ENCODE data around the gene WWOX. TPM values are rescaled to one million over a fixed set of nuclear protein-coding genes. Genes with fewer than 3 reads are reported as not detected.

WWOX gene
- total RNA-seq, 1 donor from 2014 or later: 8.9 TPM

GRCh38 chr16:78476615-78477014, 377.2 kb downstream of the WWOX start:
- TF ChIP-seq CTCF (IDR thresholded peaks at IDR 0.05; ENCODE audit: borderline replicate concordance): no peak
- intact Hi-C loops (cut with micrococcal nuclease): no loop called here
- H3K4me3 ChIP-seq: no peak overlapping the region

GRCh38 chr16:78478267-78478861, 378.9 kb downstream of the WWOX start:
- peak; percentile 42 for TF ChIP-seq CTCF (IDR thresholded peaks at IDR 0.05; ENCODE audit: borderline replicate concordance)
- Histone ChIP-seq H3K4me3 (no peak overlapping the region), H3K4me1 (no peaks in the 10 kb centered on the region), H3K27ac (replicated peaks) (no peak overlapping the region), H3K27me3 (ENCODE audit: low read depth) (no peaks in the 10 kb centered on the region), H3K9me3 (replicated peaks) (no peaks in the 10 kb centered on the region), H3K36me3 (no peaks in the 10 kb centered on the region)
- no peak for DNase-seq
- intact Hi-C loops (cut with micrococcal nuclease): no loop called here

More at GRCh38 chr16:78476615-78477014, 377.2 kb downstream of the WWOX start:
- Histone ChIP-seq H3K27ac (replicated peaks) (no peak overlapping the region), H3K9me3 (replicated peaks) (no peaks in the 10 kb centered on the region), H3K4me1 (no peaks in the 10 kb centered on the region), H3K27me3 (ENCODE audit: low read depth) (no peaks in the 10 kb centered on the region), H3K36me3 (no peaks in the 10 kb centered on the region)
- no peak for DNase-seq

GRCh38 chr16:78479723-78480122, 380.3 kb downstream of the WWOX start:
- DNase-seq: no peak
- no peaks in the 10 kb centered on the region for H3K9me3 ChIP-seq (replicated peaks)
- no peak overlapping the region for H3K4me3 ChIP-seq
- no peak for TF ChIP-seq CTCF (IDR thresholded peaks at IDR 0.05; ENCODE audit: borderline replicate concordance)
- H3K27me3 ChIP-seq (ENCODE audit: low read depth): no peaks in the 10 kb centered on the region
- intact Hi-C loops (cut with micrococcal nuclease): no loop called here
- no peaks in the 10 kb centered on the region for H3K36me3 ChIP-seq
- H3K27ac ChIP-seq (replicated peaks): no peak overlapping the region
- no peaks in the 10 kb centered on the region for H3K4me1 ChIP-seq

- no peak for TF ChIP-seq CTCF (IDR thresholded peaks at IDR 0.05; ENCODE audit: borderline replicate concordance)
- Histone ChIP-seq H3K27ac (replicated peaks) (no peak overlapping the region), H3K9me3 (replicated peaks) (no peaks in the 10 kb centered on the region), H3K4me1 (no peaks in the 10 kb centered on the region), H3K4me3 (no peak overlapping the region), H3K27me3 (ENCODE audit: low read depth) (no peaks in the 10 kb centered on the region), H3K36me3 (no peaks in the 10 kb centered on the region)
- no peak for DNase-seq
- intact Hi-C loops (cut with micrococcal nuclease): no loop called here
Measured at GRCh38 chr16:78480588-78480987, 381.1 kb downstream of the WWOX start.

- no peak for TF ChIP-seq CTCF (IDR thresholded peaks at IDR 0.05; ENCODE audit: borderline replicate concordance)
- no peaks in the 10 kb centered on the region for H3K36me3 ChIP-seq
Measured at GRCh38 chr16:78483124-78483992, 383.9 kb downstream of the WWOX start.

More at GRCh38 chr16:78483124-78483992, 383.9 kb downstream of the WWOX start:
- H3K4me3 ChIP-seq: no peak overlapping the region
- no peaks in the 10 kb centered on the region for H3K27me3 ChIP-seq (ENCODE audit: low read depth)
- intact Hi-C loops (cut with micrococcal nuclease): no loop called here
- no peaks in the 10 kb centered on the region for H3K9me3 ChIP-seq (replicated peaks)
- DNase-seq: no peak
- no peaks in the 10 kb centered on the region for H3K4me1 ChIP-seq
- H3K27ac ChIP-seq (replicated peaks): no peak overlapping the region

All from left ventricle myocardium inferior (tissue), 1 donor.